GM10847 (cell line): ENCODE results near the gene IQSEC1.

Experiments
- POLR2A ChIP-seq: IDR thresholded peaks from 2 replicates; pipeline ENCODE4 v1.6.1; 2011; ENCODE audit not compliant: insufficient read length; ENCODE audit errors: extremely low read depth

The IQSEC1 gene

GRCh38 chr3:13041113-13041776 lies 32.0 kb downstream of the IQSEC1 start:
- TF ChIP-seq POLR2A: no peak

GRCh38 chr3:13040361-13041074 lies 32.7 kb downstream of the IQSEC1 start:
- no peak for TF ChIP-seq POLR2A

DNA sequence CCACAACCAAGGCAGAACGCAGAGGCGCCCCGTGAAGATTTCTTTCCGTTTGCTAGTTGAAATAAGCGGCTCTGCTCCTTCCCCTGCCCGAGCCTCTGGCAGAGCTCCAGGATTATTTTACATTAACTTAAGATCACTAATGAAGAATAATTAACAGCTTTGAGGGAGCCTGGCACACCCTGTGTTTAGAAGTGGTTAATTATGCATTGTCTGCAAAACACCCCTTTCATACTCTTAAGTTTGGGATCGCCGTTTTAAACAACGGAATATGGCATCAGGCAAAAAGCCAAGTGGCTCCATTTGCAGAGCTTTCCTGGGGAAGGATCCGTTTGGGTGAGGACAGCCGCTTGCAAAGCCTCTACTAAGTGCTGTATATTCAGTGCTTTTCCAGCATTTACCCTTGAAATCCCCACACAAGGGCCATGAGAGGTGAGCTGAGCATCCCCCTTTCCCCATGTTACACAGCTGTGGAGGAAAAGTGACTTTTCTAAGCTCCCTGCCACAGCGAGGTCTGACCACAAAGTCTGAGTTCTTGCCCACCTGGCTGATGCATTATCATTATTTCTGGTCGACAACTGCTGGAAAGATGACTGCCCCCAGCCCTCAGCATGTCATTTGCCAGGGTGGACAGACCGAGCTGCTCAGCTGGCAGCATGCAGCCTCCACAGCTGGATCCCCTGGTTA lies 33.9 kb downstream of the IQSEC1 start:
- no peak for TF ChIP-seq POLR2A

DNA sequence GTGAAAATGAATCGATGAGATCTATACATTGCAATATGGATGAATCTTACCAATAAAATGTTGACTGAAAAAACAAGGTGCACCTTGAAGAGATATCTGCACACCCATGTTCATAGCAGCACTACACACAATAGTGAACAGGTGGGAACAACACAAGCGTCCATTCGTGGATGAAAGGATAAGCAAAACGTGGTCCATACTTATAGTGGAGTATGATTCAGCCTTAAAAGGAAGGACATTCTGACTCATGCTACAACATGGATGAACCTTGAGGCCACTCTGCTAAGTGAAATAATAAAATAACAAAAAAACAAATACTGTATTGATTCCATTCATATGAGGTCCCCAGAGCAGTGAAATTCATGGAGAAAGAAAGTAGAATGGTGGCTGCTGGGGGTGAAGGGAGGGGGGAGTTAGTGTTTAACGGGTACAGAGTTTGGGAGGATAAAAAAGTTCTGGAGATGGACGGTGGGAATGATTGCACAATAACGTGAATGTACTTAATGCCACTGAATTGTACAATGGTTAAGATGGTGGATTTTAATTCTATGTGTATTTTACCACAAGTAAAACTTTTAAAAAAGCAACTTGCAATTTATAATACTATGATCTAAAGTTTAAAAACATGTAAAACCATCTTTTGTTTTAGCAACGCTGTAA lies 35.6 kb downstream of the IQSEC1 start:
- TF ChIP-seq POLR2A: no peak

- no peak for TF ChIP-seq POLR2A
Observed at GRCh38 chr3:13034861-13035260, 38.4 kb downstream of the IQSEC1 start.

DNA sequence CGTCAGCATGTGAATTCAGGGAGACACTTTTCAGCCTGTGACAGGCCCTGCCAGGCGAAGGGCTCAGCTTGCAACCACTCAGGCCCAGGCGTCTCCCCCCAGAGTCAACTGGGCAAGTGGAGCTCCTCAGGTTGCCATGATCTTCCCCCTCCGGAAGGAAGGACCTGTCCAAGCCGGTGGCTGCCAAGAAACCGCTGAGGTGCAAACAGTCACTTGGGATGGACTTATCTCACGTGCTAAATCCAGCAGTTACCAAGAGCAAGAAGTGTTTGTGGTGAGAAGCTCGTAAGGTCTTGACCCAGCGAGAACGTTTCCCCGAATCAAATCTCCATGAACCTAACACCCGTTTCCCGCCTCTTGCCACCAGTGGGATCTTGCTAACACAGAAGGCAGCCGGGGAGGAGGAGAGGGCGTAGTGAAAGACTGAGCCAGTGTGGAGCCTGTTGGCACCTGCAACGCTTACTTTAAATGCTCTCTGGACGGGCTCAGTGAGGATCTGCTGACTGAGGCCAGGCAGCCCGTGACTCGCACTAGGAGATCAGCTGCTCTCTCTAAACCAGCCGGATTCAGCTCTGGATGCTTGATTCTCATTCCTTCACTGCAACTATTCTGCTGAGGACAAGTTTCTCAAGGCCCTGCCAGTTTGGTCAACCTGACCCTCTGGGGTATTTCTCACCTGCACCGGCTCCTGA lies 39.0 kb downstream of the IQSEC1 start:
- no peak for TF ChIP-seq POLR2A

- TF ChIP-seq POLR2A: no peak
Observed at GRCh38 chr3:13032206-13032605, 41.0 kb downstream of the IQSEC1 start.

DNA sequence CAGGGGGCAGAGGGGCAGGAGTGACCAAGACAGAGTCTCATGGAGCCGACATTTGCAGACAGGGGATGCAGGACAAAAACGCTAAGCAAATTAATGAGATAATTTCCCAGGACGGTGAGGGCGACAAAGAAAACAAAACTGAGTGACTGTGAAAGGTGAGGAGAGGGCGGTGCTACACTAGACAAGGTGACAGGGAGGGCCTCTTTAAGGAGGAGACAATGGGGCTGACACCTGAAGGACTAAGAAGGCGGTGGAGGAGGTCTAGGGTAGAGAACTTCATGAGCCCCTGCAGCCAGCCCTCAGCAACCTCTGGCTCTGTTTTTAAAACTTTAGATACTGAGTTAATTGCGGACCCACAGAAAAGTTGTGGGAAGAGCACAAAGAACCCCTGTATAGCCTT lies 41.6 kb downstream of the IQSEC1 start:
- TF ChIP-seq POLR2A: no peak

- no peak for TF ChIP-seq POLR2A
Observed at GRCh38 chr3:13030684-13031083, 42.5 kb downstream of the IQSEC1 start.

- TF ChIP-seq POLR2A: no peak
Observed at GRCh38 chr3:13028010-13028821, 45.0 kb downstream of the IQSEC1 start.

DNA sequence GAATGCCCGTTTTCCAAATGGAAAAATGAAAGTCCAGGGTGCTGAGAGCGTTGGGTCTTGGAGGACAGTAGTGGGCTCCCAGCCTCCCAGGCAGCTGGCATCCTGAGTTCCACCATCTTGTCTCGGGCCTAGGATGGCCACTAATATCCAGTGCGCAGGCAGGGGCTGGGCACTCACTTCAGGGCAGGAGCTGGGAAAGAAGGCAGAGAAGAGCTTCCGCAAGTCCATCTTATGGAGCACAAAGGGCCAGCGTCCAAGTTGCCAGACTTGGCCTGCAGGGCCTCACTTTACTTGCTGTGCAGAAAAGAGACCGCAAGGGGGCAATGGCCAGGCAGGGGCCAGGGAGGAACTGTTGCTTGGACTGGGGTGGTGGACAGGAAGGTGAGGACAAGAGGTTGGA lies 46.1 kb downstream of the IQSEC1 start:
- no peak for TF ChIP-seq POLR2A

DNA sequence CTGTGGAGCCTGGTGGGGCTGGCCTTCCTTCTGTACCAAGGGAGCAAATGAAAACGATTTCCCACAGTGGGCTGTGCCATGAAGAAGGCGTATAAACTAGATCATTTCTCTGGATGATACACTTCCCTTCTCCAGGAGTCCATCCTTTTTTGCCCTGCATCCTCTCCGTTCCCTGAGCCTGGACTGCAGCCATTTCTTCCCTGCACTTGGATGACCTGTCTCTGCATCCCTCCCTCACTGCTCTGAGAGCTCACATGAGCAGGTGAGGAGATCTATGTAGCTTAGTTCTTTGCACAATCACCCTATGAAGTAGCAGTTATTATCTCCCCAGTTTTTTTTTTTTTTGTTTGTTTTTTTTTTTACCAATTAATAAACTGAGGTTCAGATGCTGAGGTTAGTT lies 46.7 kb downstream of the IQSEC1 start:
- TF ChIP-seq POLR2A: no peak

DNA sequence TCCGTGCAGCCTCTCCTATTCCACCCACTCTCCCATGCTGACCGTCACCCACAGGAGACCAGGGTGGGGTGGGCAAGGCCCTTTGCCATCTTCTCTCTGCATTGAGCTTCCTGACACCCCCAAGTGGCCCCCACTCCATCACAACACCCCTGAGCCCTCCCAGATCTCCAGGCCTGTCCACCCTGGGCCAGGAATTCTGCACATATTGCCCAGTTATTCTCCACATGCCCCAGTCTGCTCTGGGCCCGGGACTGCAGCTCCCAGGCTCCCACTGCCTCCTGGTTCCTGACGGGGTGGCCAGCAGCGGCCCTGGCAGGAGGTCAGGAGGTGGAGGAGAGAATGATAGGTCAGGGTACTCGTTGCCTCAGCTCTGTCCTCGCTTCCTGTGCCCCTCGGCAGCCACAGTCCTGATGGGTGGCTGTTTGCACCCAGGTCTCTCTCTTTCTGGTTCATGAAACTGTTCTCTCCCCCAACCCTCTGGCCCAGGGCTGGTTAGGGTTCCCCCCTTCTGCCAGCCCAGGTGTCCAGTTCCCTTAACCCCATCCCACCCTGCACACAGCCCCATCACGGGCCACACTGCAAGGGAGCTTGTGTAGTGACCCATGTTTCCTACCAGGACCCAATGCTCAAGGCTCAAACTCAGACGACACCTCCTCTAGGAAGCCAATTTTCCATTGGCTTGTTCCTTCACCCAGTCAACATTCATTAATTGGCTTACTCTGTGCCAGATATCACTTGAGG lies 47.3 kb downstream of the IQSEC1 start:
- no peak for TF ChIP-seq POLR2A

DNA sequence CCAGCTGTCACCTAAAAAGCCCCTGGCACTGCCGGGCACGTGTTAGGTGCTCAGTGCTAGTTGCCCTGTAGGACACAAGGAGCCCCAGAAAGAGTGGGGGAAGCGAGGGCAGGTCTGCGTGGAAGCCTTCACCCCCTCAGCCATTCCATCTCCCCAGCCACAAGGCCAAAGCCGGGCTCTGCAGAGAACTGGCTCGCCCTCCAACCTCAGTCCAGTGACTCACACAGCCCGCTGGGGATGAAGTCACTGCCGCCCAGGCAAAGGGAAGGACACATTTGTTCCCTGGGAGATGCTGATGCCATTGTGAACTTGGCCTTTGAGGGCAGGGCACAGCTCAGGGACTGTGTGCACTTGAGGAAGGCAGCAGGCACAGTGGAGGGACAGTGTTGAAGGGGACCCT lies 48.1 kb downstream of the IQSEC1 start:
- TF ChIP-seq POLR2A: no peak
